GM23338 (cell line): ENCODE data around the gene PCBP2. TPM values are rescaled to one million over a fixed set of nuclear protein-coding genes. Genes with fewer than 3 reads are reported as not detected.

ENCODE experiments used
- ATAC-seq: fragments of 200-7000 bp; cut with Tn5 transposase; 3 replicates; pipeline ENCODE4 v1.9.1; 2020
- DNase-seq: peaks from one replicate; pipeline ENCODE4 v3.0.0-alpha.2; 2015; ENCODE audit warnings: low spot score
- H2AFZ ChIP-seq: fragments of 200-600 bp; sonication (generic); 2 replicates; pipeline ENCODE4 v1.8.0; 2016; ENCODE audit warnings: antibody characterized with exemption, mild to moderate bottlenecking, moderate library complexity
- H3F3A ChIP-seq: fragments of 200-600 bp; sonication (generic); replicated peaks from 2 replicates; pipeline ENCODE4 v1.8.0; 2017; ENCODE audit warnings: antibody characterized with exemption, mixed run types, low read depth
- H3K27ac ChIP-seq: fragments of 200-600 bp; sonication (generic); 2 replicates; pipeline ENCODE4 v1.6.1; 2016; ENCODE audit warnings: low read depth
- H3K27me3 ChIP-seq: fragments of 200-600 bp; sonication (generic); 2 replicates; pipeline ENCODE4 v1.8.0; 2016; ENCODE audit warnings: mild to moderate bottlenecking, mixed run types, moderate library complexity; ENCODE audit not compliant: insufficient read depth
- H3K36me3 ChIP-seq: fragments of 200-600 bp; sonication (generic); 2 replicates; pipeline ENCODE4 v1.8.0; 2016; ENCODE audit warnings: mild to moderate bottlenecking; ENCODE audit not compliant: insufficient read depth
- H3K4me1 ChIP-seq: fragments of 200-600 bp; sonication (generic); 2 replicates; pipeline ENCODE4 v1.8.0; 2016; ENCODE audit warnings: mild to moderate bottlenecking, moderate library complexity; ENCODE audit not compliant: insufficient read depth
- H3K4me2 ChIP-seq: fragments of 200-600 bp; sonication (generic); 2 replicates; pipeline ENCODE4 v1.7.1; 2017; ENCODE audit warnings: mixed run types
- H3K4me3 ChIP-seq: fragments of 200-600 bp; sonication (generic); 2 replicates; pipeline ENCODE4 v1.6.1; 2016; ENCODE audit warnings: mixed run types
- H3K79me2 ChIP-seq: fragments of 200-600 bp; sonication (generic); replicated peaks from 2 replicates; pipeline ENCODE4 v1.8.0; 2017; ENCODE audit warnings: mild to moderate bottlenecking; ENCODE audit not compliant: insufficient read depth
- H3K9me2 ChIP-seq: fragments of 200-600 bp; sonication (generic); 2 replicates; pipeline ENCODE4 v1.8.0; 2017; ENCODE audit not compliant: insufficient read depth
- H4K20me1 ChIP-seq: fragments of 200-600 bp; sonication (generic); replicated peaks from 2 replicates; pipeline ENCODE4 v1.8.0; 2017; ENCODE audit warnings: mild to moderate bottlenecking; ENCODE audit not compliant: insufficient read depth
- H3K27ac Mint-ChIP-seq: 2 replicates; pipeline ENCODE4 v1.8.0; 2020; ENCODE audit warnings: inconsistent platforms, mild to moderate bottlenecking, moderate library complexity, mixed read lengths
- H3K27me3 Mint-ChIP-seq: 3 replicates; pipeline ENCODE4 v1.8.0; 2022; ENCODE audit warnings: low read depth, mild to moderate bottlenecking, moderate library complexity, mixed read lengths, inconsistent platforms; ENCODE audit not compliant: insufficient read depth, poor library complexity
- H3K36me3 Mint-ChIP-seq: 3 replicates; pipeline ENCODE4 v1.8.0; 2021; ENCODE audit warnings: low read depth, mild to moderate bottlenecking, inconsistent platforms, moderate library complexity, mixed read lengths
- H3K4me1 Mint-ChIP-seq: 3 replicates; pipeline ENCODE4 v1.8.0; 2020; ENCODE audit warnings: mild to moderate bottlenecking, inconsistent platforms, mixed read lengths
- H3K4me3 Mint-ChIP-seq: 3 replicates; pipeline ENCODE4 v1.8.0; 2021; ENCODE audit warnings: moderate library complexity, mild to moderate bottlenecking, inconsistent platforms, mixed read lengths
- H3K9me3 Mint-ChIP-seq: 3 replicates; pipeline ENCODE4 v1.8.0; 2020; ENCODE audit warnings: moderate library complexity, mild to moderate bottlenecking, inconsistent platforms, mixed read lengths
- JUNB ChIP-seq: IDR thresholded peaks from one replicate; pipeline ENCODE4 v1.6.1; 2016; ENCODE audit warnings: antibody characterized with exemption; ENCODE audit not compliant: unreplicated experiment
- NANOG ChIP-seq: IDR thresholded peaks from 2 replicates; pipeline ENCODE4 v1.6.1; 2016; ENCODE audit warnings: antibody characterized with exemption, borderline replicate concordance
- POLR2AphosphoS5 ChIP-seq: IDR thresholded peaks from 2 replicates; pipeline ENCODE4 v1.6.1; 2016; ENCODE audit warnings: antibody characterized with exemption, low read depth
- STAT1 ChIP-seq: IDR thresholded peaks from one replicate; pipeline ENCODE4 v1.6.1; 2016; ENCODE audit warnings: antibody characterized with exemption; ENCODE audit not compliant: unreplicated experiment
- ZNF114 ChIP-seq: fragments of 250-450 bp; sonication (Bioruptor Pico); IDR thresholded peaks from 2 replicates; pipeline ENCODE4 v1.5.0; 2020; ENCODE audit warnings: mild to moderate bottlenecking, moderate library complexity
- ZNF331 ChIP-seq: fragments of 250-450 bp; sonication (Bioruptor Pico); IDR thresholded peaks from 2 replicates; pipeline ENCODE4 v1.5.0; 2020; ENCODE audit warnings: low read depth, mild to moderate bottlenecking, moderate library complexity
- ZNF462 ChIP-seq: fragments of 250-450 bp; sonication (Bioruptor Pico); IDR thresholded peaks from 2 replicates; pipeline ENCODE4 v1.5.0; 2020; ENCODE audit warnings: mild to moderate bottlenecking, moderate library complexity
- polyA plus RNA-seq: library from polyadenylated mRNA; unstranded; fragments of >200 nt; fragmentation: Nextera tagmentation; extraction: Ambion mirVana; gene quantifications from 2 replicates; pipeline ENCODE4 v1.2.1, GENCODE V29; 2016
- total RNA-seq: library from RNA; depleted of rRNA; stranded (reverse); fragments of >200 nt; shearing (Covaris generic); gene quantifications from 2 replicates; pipeline ENCODE4 v1.2.3, GENCODE V29; 2014
- TF ChIP-seq, protein P1 (sequence below): IDR thresholded peaks from one replicate; pipeline ENCODE4 v1.6.1; 2018; ENCODE audit warnings: antibody characterized with exemption; ENCODE audit not compliant: unreplicated experiment

The PCBP2 gene
- total and polyA plus RNA-seq, 2 experiments from 2014 or later: 397 to 676 TPM

DNA sequence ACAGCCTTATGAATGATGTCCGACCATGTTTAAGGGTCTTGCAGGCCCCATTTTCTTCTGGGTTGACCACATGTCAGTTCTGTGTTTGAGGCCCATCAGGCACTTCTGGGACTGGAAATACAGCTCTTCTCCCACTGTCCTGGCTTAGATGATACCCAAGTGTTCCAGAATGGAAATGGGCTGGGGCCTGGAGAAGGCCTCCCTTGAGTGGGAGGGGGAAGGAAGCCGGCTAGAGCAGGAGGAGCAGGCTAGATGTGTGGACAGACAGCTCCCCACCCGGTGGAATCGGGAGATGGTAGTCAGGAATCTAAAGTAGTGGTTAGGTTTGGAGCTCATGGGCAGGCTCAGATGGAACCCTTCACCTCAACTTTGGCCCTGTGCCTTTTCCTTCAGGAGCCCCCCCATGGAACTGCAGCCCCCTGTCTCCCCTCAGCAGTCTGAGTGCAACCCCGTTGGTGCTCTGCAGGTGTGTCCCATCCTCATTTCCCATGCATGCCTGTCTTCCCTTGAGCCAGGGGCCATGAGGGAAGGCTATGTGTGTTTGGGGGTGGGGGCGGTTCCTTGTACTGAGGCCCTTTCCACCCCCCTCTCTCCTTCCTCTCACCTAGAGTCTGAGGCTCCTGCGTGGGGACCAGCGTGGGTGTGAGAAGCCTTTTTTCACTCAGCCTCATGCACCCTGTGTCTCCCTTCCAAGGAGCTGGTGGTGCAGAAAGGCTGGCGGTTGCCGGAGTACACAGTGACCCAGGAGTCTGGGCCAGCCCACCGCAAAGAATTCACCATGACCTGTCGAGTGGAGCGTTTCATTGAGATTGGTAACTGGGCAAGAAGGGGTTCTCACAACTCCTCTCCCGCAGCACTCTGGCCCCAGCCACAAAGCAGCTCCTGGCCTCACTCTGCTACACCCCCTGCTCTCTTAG is 52.4 kb downstream of the PCBP2 start:
- no peaks in the 10 kb centered on the region; the same call in 2 of the 3 replicates for H3K9me3 Mint-ChIP-seq
- H3K4me3 Mint-ChIP-seq: no peak overlapping the region; the same call in 2 of the 3 replicates
- Histone ChIP-seq H3K79me2 (peaks cover 12% of the 10 kb centered on the region), H3K27me3 (no peaks in the 10 kb centered on the region), H3K4me2 (no peak overlapping the region), H3K27ac (no peak overlapping the region), H3F3A (peaks cover 11% of the 10 kb centered on the region), H3K4me1 (peaks cover 14% of the 10 kb centered on the region), H3K4me3 (no peak overlapping the region), H3K9me2 (no peaks in the 10 kb centered on the region), H2AFZ (no peak overlapping the region), H4K20me1 (no peaks in the 10 kb centered on the region), H3K36me3 (no peaks in the 10 kb centered on the region; the same call in 1 of the 2 replicates)
- DNase-seq (no peak), ATAC-seq (no peak)
- peaks cover 20% of the 10 kb centered on the region for H3K4me1 Mint-ChIP-seq
- H3K27ac Mint-ChIP-seq: 0 out of 2 replicates have a peak overlapping the region, but pooled peaks have one; percentile 27
- peaks cover 35% of the 10 kb centered on the region for H3K36me3 Mint-ChIP-seq
- peaks cover 17% of the 10 kb centered on the region for H3K27me3 Mint-ChIP-seq
- TF ChIP-seq, protein P1, sequence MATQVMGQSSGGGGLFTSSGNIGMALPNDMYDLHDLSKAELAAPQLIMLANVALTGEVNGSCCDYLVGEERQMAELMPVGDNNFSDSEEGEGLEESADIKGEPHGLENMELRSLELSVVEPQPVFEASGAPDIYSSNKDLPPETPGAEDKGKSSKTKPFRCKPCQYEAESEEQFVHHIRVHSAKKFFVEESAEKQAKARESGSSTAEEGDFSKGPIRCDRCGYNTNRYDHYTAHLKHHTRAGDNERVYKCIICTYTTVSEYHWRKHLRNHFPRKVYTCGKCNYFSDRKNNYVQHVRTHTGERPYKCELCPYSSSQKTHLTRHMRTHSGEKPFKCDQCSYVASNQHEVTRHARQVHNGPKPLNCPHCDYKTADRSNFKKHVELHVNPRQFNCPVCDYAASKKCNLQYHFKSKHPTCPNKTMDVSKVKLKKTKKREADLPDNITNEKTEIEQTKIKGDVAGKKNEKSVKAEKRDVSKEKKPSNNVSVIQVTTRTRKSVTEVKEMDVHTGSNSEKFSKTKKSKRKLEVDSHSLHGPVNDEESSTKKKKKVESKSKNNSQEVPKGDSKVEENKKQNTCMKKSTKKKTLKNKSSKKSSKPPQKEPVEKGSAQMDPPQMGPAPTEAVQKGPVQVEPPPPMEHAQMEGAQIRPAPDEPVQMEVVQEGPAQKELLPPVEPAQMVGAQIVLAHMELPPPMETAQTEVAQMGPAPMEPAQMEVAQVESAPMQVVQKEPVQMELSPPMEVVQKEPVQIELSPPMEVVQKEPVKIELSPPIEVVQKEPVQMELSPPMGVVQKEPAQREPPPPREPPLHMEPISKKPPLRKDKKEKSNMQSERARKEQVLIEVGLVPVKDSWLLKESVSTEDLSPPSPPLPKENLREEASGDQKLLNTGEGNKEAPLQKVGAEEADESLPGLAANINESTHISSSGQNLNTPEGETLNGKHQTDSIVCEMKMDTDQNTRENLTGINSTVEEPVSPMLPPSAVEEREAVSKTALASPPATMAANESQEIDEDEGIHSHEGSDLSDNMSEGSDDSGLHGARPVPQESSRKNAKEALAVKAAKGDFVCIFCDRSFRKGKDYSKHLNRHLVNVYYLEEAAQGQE: no peak
- TF ChIP-seq NANOG: no peak
- TF ChIP-seq ZNF462: no peak
- no peak for TF ChIP-seq JUNB
- no peak for TF ChIP-seq POLR2AphosphoS5
- TF ChIP-seq ZNF331 (CRISPR knock-in tag): no peak
- TF ChIP-seq STAT1: no peak
- TF ChIP-seq ZNF114 (CRISPR knock-in tag): no peak
